ENCODE results near the gene POTEG. TPM values are rescaled to one million over a fixed set of nuclear protein-coding genes. Genes with fewer than 3 reads are reported as not detected.
"Not testable (repeated sequence)": the region's sequence is repeated elsewhere in the genome, so short reads cannot be mapped to it uniquely, and the experiment has no call there.

The POTEG gene
- total and polyA plus RNA-seq, 12 donors, result not detected

GRCh38 chr14:19433765-19434164 lies 376 bp downstream of the POTEG start:
- H3K36me3 ChIP-seq (replicated peaks in 1 of 2); intact Hi-C loops (cut with DNase I); H3K27ac ChIP-seq; H3K9me3 ChIP-seq (replicated peaks in 1 of 3); DNase-seq; H3K4me1 ChIP-seq (replicated peaks in 1 of 2); H3K27me3 ChIP-seq; H3K4me3 ChIP-seq: not testable (repeated sequence)
- 68 to 80% (median 70%) methylated on average over 1 to 7 of the region's 16 CpGs; no CpG with 5 or more reads in 1 of the 4 donors for WGBS, 4 donors

- intact Hi-C loops (cut with DNase I), result not testable (repeated sequence)
These were observed 25.6 kb downstream of the POTEG start for GRCh38 chr14:19408519-19408918.

GRCh38 chr14:19402097-19402496 lies 32.0 kb downstream of the POTEG start:
- H3K4me1 ChIP-seq (replicated peaks in 1 of 2); intact Hi-C loops (cut with DNase I); DNase-seq: not testable (repeated sequence)

More at GRCh38 chr14:19408519-19408918, 25.6 kb downstream of the POTEG start:
- not testable (repeated sequence) for H3K9me3 ChIP-seq (replicated peaks in 1 of 3); H3K27me3 ChIP-seq; DNase-seq; H3K36me3 ChIP-seq (replicated peaks in 1 of 2); H3K4me1 ChIP-seq (replicated peaks in 1 of 2); H3K4me3 ChIP-seq; H3K27ac ChIP-seq
- WGBS, 4 donors, result 68 to 80% (median 74%) methylated on average over 8 to 12 of the region's 13 CpGs

DNA sequence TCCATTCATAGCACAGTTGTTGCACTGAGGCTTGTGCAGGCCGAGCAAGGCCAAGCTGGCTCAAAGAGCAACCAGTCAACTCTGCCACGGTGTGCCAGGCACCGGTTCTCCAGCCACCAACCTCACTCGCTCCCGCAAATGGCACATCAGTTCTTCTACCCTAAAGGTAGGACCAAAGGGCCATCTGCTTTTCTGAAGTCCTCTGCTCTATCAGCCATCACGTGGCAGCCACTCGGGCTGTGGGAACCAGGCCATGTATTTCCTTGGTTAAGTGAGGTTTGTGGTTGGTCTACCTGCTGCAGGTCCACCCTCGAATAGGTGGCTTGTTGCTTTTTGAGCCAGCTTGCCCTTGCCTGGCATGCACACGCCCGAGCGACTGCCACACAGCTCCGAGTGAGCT lies 39.4 kb downstream of the POTEG start:
- intact Hi-C loops (cut with DNase I); H3K9me3 ChIP-seq (replicated peaks in 1 of 3); H3K27ac ChIP-seq; H3K36me3 ChIP-seq (replicated peaks in 1 of 2); H3K4me1 ChIP-seq (replicated peaks in 1 of 2); H3K4me3 ChIP-seq; H3K27me3 ChIP-seq; DNase-seq: not testable (repeated sequence)
- 82 to 91% (median 89%) methylated on average over 4 to 5 of the region's 12 CpGs; no CpG with 5 or more reads in 1 of the 4 donors for WGBS, 4 donors

More at GRCh38 chr14:19402097-19402496, 32.0 kb downstream of the POTEG start:
- H3K36me3 ChIP-seq (replicated peaks in 1 of 2); H3K27me3 ChIP-seq; H3K4me3 ChIP-seq; H3K9me3 ChIP-seq (replicated peaks in 1 of 3); H3K27ac ChIP-seq: not testable (repeated sequence)
- 74 to 92% (median 86%) methylated on average over 8 to 9 of the region's 18 CpGs; no CpG with 5 or more reads in 1 of the 4 donors for WGBS, 4 donors

GRCh38 chr14:19390230-19390629 lies 43.9 kb downstream of the POTEG start:
- H3K27ac ChIP-seq; H3K4me3 ChIP-seq; H3K36me3 ChIP-seq (replicated peaks in 1 of 2); H3K4me1 ChIP-seq (replicated peaks in 1 of 2); DNase-seq; H3K27me3 ChIP-seq; H3K9me3 ChIP-seq (replicated peaks in 1 of 3); intact Hi-C loops (cut with DNase I): not testable (repeated sequence)
- WGBS, 4 donors, result 81 to 100% (median 85%) methylated on average over 4 to 10 of the region's 10 CpGs

- H3K27me3 ChIP-seq; H3K9me3 ChIP-seq (replicated peaks in 1 of 3); H3K4me1 ChIP-seq (replicated peaks in 1 of 2); DNase-seq; H3K4me3 ChIP-seq; intact Hi-C loops (cut with DNase I); H3K36me3 ChIP-seq (replicated peaks in 1 of 2); H3K27ac ChIP-seq: not testable (repeated sequence)
- WGBS, 4 donors, result 66 to 75% (median 74%) methylated on average over 2 to 3 of the region's 4 CpGs; no CpG with 5 or more reads in 1 of the 4 donors
These were observed 45.4 kb downstream of the POTEG start for GRCh38 chr14:19388741-19389140.

GRCh38 chr14:19386996-19387395 lies 47.1 kb downstream of the POTEG start:
- intact Hi-C loops (cut with DNase I); DNase-seq; H3K27ac ChIP-seq; H3K36me3 ChIP-seq (replicated peaks in 1 of 2); H3K9me3 ChIP-seq (replicated peaks in 1 of 3); H3K27me3 ChIP-seq; H3K4me3 ChIP-seq; H3K4me1 ChIP-seq (replicated peaks in 1 of 2): not testable (repeated sequence)
- 71 to 76% methylated on average over 9 of the region's 9 CpGs; no CpG with 5 or more reads in 2 of the 4 donors for WGBS, 4 donors

- H3K27me3 ChIP-seq; H3K4me1 ChIP-seq (replicated peaks in 1 of 2); intact Hi-C loops (cut with DNase I); H3K4me3 ChIP-seq; H3K9me3 ChIP-seq (replicated peaks in 1 of 3); H3K36me3 ChIP-seq (replicated peaks in 1 of 2); H3K27ac ChIP-seq; DNase-seq: not testable (repeated sequence)
- 55 to 68% methylated on average over 3 of the region's 7 CpGs; no CpG with 5 or more reads in 2 of the 4 donors for WGBS, 4 donors
These were observed 47.8 kb downstream of the POTEG start for GRCh38 chr14:19386309-19386708.

DNA sequence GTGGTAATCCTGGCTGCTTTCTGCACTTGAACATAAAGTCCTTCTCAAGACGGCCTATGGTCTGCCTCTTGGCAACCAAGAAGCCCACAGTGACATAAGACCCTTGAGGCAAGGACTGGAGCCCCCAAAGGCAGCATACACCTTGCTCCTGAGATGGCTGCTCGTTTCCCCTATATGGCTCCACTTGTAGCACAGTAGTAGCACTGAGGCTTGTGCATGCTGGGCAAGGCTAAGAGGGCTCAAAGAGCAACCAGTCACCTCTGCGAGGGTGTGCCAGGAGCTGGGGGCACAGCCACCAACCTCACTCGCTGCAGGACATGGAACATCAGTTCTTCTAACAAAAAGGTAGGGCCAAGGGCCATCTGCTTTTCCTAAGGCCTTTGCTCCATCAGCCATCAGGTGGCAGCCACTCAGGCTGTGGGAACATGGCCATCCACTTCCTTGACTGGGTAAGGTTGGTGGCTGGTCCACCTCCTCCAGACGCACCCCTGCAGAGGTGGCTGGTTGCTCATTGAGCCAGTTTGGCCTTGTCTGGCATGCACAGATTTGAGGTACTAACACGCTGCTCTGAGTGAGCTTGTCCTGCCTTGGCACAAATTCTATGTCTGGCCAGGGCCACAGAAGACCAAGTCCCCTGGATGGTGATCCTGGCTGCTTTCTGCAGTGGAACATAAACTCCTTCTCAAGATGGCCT lies 49.9 kb downstream of the POTEG start:
- H3K27me3 ChIP-seq; intact Hi-C loops (cut with DNase I); H3K4me3 ChIP-seq; H3K27ac ChIP-seq; DNase-seq; H3K9me3 ChIP-seq (replicated peaks in 1 of 3); H3K4me1 ChIP-seq (replicated peaks in 1 of 2); H3K36me3 ChIP-seq (replicated peaks in 1 of 2): not testable (repeated sequence)
- WGBS, 4 donors, result 50 to 56% methylated on average over 2 to 3 of the region's 6 CpGs; no CpG with 5 or more reads in 2 of the 4 donors

DNA sequence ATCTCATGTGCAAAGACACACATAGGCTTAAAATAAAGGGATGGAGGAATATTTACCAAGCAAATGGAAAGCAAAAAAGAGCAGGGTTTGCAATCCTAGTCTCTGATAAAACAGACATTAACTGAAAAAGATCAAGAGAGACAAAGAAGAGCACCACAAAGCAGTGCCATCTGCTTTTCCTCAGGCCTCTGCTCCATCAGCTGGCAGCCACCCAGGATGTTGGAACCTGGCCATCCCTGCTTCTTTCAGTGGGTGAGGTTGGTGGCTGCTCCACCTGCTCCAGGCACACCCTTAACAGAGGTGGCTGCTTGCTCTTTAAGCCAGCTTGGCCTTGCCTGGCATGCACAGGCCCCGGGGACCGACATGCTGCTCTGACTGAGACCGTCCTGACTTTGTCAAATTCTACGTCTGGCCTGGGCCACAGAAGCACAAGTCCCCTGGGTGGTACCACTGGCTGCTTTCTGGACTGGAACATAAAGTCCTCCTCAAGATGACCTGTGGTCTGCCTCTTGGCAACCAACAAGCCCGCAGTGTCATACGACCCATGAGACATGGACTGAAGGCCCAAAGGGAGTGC lies 51.0 kb downstream of the POTEG start:
- H3K27me3 ChIP-seq; H3K4me1 ChIP-seq (replicated peaks in 1 of 2); H3K9me3 ChIP-seq (replicated peaks in 1 of 3); H3K27ac ChIP-seq; H3K36me3 ChIP-seq (replicated peaks in 1 of 2); H3K4me3 ChIP-seq; intact Hi-C loops (cut with DNase I): not testable (repeated sequence)
- no CpG with 5 or more reads among the region's 6 CpGs for WGBS, 4 donors
- peak in 3 of 7 donors; percentile 26 to 53 (median 26) for DNase-seq

DNA sequence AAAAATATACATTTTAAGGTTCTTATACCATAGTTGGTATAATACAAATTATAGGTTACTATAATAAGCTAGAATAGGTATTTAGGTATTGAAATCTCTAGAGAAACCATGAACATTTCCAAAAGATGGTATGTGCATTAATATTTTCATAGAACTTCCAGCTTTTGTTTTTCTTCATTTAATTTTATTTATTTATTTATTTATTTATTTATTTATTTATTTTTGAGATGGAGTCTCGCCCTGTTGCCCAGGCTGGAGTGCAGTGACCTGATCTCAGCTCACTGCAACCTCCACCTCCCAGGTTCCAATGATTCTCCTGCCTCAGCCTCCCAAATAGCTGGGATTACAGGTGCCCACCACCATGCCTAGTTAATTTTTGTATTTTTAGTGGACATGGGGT lies 54.0 kb downstream of the POTEG start:
- DNase-seq; intact Hi-C loops (cut with DNase I); H3K27ac ChIP-seq; H3K4me1 ChIP-seq (replicated peaks in 1 of 2); H3K4me3 ChIP-seq; H3K9me3 ChIP-seq (replicated peaks in 1 of 3); H3K27me3 ChIP-seq; H3K36me3 ChIP-seq (replicated peaks in 1 of 2): not testable (repeated sequence)
- WGBS, 4 donors, result 31 to 57% (median 50%) methylated on average over 1 of the region's 1 CpG

All from adrenal gland (tissue), 12 donors.